D721Med (cell line): ENCODE results near the gene ZNF619.

Experiments
- DNase-seq: peaks from one replicate; pipeline ENCODE4 v3.0.0; 2011; ENCODE audit warnings: low spot score; ENCODE audit not compliant: insufficient read length
- FAIRE-seq: peaks from 2 replicates; lab custom pipeline; 2011; peaks lifted over from hg19 to GRCh38; lab: Jason Lieb, UNC
- TF ChIP-seq, protein P1 (sequence below): IDR thresholded peaks from 2 replicates; pipeline ENCODE4 v1.5.1; 2012; ENCODE audit warnings: mild to moderate bottlenecking, control low read depth; ENCODE audit not compliant: insufficient read depth; ENCODE audit errors: missing control alignments

Gene ZNF619

DNA sequence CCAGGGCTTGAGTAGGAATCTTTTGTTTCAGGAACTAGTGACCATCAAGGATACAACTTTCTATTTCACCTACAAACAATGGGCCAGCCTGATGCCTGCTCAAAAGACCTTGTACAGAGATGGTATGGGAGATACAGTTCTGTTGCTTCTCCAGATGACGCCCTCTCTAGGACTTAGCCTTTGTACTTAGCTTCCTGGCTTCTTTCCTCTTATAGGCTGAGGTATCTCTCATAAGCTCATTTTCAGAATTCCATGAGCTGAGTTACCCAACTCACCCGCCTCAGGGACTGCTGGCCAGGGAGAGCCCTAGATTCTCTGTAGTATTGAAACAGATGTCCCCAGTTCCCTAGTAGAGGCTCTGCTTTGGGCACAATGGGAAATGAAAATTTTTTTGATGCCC lies 20.4 kb downstream of the ZNF619 start:
- FAIRE-seq (no peak), DNase-seq (no peak)
- TF ChIP-seq, protein P1, sequence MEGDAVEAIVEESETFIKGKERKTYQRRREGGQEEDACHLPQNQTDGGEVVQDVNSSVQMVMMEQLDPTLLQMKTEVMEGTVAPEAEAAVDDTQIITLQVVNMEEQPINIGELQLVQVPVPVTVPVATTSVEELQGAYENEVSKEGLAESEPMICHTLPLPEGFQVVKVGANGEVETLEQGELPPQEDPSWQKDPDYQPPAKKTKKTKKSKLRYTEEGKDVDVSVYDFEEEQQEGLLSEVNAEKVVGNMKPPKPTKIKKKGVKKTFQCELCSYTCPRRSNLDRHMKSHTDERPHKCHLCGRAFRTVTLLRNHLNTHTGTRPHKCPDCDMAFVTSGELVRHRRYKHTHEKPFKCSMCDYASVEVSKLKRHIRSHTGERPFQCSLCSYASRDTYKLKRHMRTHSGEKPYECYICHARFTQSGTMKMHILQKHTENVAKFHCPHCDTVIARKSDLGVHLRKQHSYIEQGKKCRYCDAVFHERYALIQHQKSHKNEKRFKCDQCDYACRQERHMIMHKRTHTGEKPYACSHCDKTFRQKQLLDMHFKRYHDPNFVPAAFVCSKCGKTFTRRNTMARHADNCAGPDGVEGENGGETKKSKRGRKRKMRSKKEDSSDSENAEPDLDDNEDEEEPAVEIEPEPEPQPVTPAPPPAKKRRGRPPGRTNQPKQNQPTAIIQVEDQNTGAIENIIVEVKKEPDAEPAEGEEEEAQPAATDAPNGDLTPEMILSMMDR, result no peak

DNA sequence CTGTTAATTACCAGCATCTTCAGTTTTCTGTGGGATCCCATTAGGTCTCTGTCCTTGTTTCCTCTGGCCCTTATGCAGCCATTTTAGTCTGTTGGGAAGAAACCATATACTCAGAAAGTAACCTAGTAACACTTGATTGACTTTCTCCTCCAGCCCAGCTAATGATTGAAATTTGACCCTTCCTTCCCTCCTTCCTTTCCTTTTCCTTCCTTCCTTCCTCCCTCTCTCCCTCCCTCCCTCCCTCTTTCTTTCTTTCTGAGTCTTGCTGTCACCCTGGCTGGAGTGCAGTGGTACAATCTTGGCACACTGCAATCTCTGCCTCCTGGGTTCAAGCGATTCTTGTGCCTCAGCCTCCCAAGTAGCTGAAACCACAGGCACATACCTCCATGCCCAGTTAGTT lies 23.0 kb downstream of the ZNF619 start:
- DNase-seq (no peak), FAIRE-seq (no peak)
- TF ChIP-seq, protein P1, result no peak

DNA sequence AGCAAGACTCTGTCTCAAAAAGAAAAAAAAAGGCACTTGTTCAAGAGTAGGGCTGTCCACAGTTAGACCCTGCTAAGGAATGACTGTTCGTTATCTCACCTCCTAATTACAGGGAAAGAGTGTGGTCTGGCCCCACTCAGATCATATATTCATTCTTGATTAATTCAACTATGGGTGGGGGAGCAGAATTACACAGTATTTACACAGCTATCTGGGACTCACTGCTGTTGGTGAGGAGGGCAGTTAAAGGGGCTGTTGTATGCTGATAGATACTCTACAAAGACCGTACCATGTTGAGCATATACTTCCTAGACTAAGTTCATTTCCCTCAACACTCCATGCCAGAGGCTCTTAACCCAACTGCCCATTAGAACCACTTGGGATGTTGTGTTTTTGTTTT lies 25.1 kb downstream of the ZNF619 start:
- TF ChIP-seq, protein P1, result no peak
- no peak for FAIRE-seq
- DNase-seq, result no peak

DNA sequence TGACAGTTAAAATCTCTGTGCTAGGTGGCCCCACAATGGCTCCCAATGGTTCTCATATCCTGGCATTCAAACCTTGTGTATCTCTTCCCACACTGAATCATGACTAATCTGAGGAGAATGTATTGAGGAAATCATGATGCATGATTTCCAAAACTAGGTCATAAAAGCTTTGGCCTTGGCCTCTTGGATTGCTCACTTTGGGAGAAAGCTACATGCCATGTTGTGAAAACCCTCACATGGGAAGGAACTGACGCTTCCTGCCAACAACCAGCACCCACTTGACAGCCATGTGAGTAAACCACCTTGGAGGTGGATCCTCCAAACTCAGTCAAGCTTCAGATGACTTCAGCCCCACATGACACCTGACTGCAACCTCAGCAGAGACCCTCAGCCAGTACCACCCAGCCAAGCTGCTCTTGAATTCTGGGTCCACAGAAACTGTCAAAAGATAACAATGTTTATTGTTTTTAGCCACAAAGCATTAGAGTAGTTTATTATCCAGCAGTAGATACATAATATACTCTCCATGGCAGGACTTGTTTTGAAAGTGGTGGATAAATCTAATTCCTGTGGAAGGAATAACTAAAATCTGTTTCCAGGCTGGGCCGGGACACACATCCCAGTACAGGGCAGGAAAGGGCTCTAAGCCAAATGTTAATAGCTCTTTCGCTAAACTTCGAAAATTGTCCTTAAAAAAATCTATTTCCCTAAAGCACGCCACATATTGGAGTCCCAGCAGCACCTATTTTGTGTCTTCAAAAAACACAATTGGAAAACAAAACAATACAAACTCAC lies 27.9 kb downstream of the ZNF619 start:
- DNase-seq (no peak), FAIRE-seq (no peak)
- TF ChIP-seq, protein P1, result no peak

DNA sequence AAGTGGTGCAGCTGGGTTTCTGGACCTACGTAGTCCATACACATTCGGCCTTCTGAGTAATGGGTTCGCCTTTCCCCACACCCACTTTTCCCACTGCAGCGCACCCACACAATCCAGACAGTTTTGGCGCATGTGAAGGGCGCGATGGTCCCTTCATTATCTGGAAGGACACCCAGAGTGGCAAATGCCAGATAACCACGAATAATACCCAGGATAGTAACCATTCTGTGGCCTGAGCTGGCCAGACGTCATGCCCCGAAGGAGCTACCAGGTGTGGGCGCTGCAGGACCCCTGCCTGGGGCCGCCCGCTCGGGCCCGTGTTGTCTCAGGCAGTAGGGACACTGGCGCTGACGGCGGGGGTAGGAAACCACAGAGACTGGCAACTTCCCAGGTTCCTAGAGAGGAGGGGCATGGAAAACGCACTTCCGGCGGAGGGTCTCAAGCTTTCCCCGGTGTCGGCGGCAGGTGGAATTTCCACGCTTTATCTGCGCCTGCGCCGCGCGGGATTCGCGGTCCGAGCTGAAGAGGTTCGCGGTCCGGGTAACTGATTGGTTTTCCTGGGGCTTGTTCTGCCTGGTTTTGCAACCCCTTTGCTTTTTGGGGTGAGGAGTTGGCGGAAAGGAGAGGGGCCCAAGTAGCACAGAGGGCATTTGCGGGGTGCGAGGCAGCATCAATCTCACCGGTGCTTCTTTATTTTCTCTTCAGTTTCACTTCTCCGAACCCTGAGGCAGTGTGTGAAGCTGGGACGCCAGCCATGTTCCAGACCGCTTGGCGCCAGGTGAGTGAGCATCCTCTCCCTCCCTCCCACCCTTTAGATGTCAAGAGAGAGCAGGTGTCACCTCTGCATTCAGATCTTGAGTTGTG lies 28.9 kb downstream of the ZNF619 start, which contains the start of gene ZNF620:
TSS of gene ZNF620 (plus strand) at position 441 of the 864 bp plus-strand sequence. CDS start at position 755, 314 bp downstream.
- TF ChIP-seq, protein P1, result peak; percentile 28
- no peak for FAIRE-seq
- peak; percentile 34 for DNase-seq

DNA sequence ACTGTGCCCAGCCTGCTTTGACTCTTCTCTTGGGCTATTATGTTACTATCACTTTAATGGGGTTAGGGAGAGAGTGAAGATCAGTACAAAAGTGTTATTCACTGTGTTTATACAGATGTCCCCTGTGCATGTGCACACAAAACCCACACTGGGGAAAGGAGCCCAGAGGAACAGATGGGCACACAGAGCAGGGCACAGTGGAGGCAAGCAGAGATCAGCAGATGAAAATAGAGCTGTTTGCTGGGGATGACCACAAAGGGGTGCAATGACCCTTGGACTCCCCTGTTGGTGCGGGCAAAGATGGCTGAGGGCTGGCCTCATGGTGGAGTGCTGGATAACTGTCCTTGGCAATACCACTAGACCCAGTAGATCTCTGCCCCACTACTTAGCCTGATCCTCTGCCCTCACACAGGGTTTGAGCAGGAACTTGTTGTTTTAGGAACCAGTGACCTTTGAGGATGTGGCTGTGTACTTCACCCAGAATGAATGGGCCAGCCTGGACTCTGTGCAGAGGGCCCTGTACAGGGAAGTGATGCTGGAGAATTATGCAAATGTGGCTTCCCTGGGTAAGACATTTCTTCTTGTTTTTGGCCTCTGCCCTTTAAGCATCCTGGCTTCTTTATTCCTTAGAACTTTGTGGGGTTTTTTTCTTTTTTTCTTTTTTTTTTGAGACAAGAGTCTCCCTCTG lies 34.3 kb downstream of the ZNF619 start:
- FAIRE-seq (no peak), DNase-seq (no peak)
- TF ChIP-seq, protein P1, result no peak
